Sigmoid colon (tissue), 7 donors: ENCODE results near the gene CCR7. TPM values are rescaled to one million over a fixed set of nuclear protein-coding genes. Genes with fewer than 3 reads are reported as not detected.
"Not testable (repeated sequence)": the region's sequence is repeated elsewhere in the genome, so short reads cannot be mapped to it uniquely, and the experiment has no call there.

Experiments
- DNase-seq: peaks from one replicate; pipeline ENCODE4 v3.0.0-alpha.2; 2019
- H3K27ac ChIP-seq, 4 donors: fragments of 200-600 bp; sonication (generic); one replicate each; pipeline ENCODE4 v1.5.1; 2016 to 2019; ENCODE audit warnings: mild to moderate bottlenecking in 1 of 4
- H3K27me3 ChIP-seq, 3 donors: fragments of 200-600 bp; sonication (generic); one replicate each; pipeline ENCODE4 v1.5.1; 2019; ENCODE audit warnings: mild to moderate bottlenecking in 1 of 3
- H3K36me3 ChIP-seq, 4 donors: fragments of 200-600 bp; sonication (generic); one replicate each; pipeline ENCODE4 v1.5.1; 2016 to 2019
- H3K4me1 ChIP-seq, 4 donors: fragments of 200-600 bp; sonication (generic); one replicate each; pipeline ENCODE4 v1.5.1; 2017 to 2019
- H3K4me3 ChIP-seq, 4 donors: fragments of 200-600 bp; sonication (generic); one replicate each; pipeline ENCODE4 v1.5.1; 2017 to 2019; ENCODE audit warnings: mild to moderate bottlenecking in 2 of 4, moderate library complexity in 1 of 4
- H3K9me3 ChIP-seq, 4 donors: fragments of 200-600 bp in 3 of 4; sonication (generic) in 3 of 4; one replicate each; pipeline versions ENCODE4 v1.5.1 to v1.6.1; 2013 to 2019
- CTCF ChIP-seq, 4 experiments: fragments of 450-650 bp in 3 of 4; fragments of 200-600 bp in 1 of 4; IDR thresholded peaks; one replicate each; pipeline ENCODE4 v1.5.1; 2016 to 2019; ENCODE audit warnings: antibody characterized with exemption in 4 of 4, mild to moderate bottlenecking in 3 of 4, moderate library complexity in 2 of 4
- EP300 ChIP-seq, 4 donors: sonication (generic); formaldehyde crosslinking; IDR thresholded peaks; one replicate each; pipeline ENCODE4 v1.6.1; 2017; ENCODE audit warnings: antibody characterized with exemption in 4 of 4
- POLR2A ChIP-seq, 2 donors: fragments of 450-650 bp; IDR thresholded peaks; one replicate each; pipeline ENCODE4 v1.6.1; 2016; ENCODE audit warnings: antibody characterized with exemption in 2 of 2, mild to moderate bottlenecking in 2 of 2, moderate library complexity in 2 of 2
- POLR2AphosphoS5 ChIP-seq, 4 donors: sonication (generic); formaldehyde crosslinking; IDR thresholded peaks; one replicate each; pipeline ENCODE4 v1.6.1; 2017; ENCODE audit warnings: antibody characterized with exemption in 4 of 4
- WGBS, 2 donors: extraction: QIAGEN DNeasy Blood & Tissue Kit; methylation state at CpG; one replicate each; pipeline ENCODE4 v1.1.7; 2013; 5-methylcytosine and 5-hydroxymethylcytosine counted together
- intact Hi-C: fragments of 100-400 bp; cut with DNase I; formaldehyde crosslinking; loops from one replicate; pipeline ENCODE4 v1.15.1; 2023
- polyA plus RNA-seq, 3 donors: library from polyadenylated mRNA; stranded (reverse); fragments of 200-250 nt; gene quantifications; one replicate each; pipeline ENCODE4 v1.2.3, GENCODE V29; 2013
- total RNA-seq, 4 donors: library from RNA; depleted of rRNA; stranded (reverse); fragments of >200 nt; gene quantifications; one replicate each; pipeline ENCODE4 v1.1.0, GENCODE V29; 2016
- donor health status: healthy with polysubstance abuse.
- donor health status: Bipolar disorder and iron deficiency.
- donor health status: healthy.

The CCR7 gene
- total and polyA plus RNA-seq, 7 donors = 73.5 TPM; not detected in 6

GRCh38 chr17:40577611-40578065, 12.4 kb upstream of the CCR7 start:
- no peaks in the 10 kb centered on the region for H3K9me3 ChIP-seq
- TF ChIP-seq POLR2A (IDR thresholded peaks at IDR 0.05) (no peak), POLR2AphosphoS5 (IDR thresholded peaks at IDR 0.05) (no peak), EP300 (IDR thresholded peaks at IDR 0.05) (no peak), CTCF (IDR thresholded peaks at IDR 0.05) (no peak)
- no peak overlapping the region for H3K27ac ChIP-seq
- no peak overlapping the region for H3K4me3 ChIP-seq
- no peaks in the 10 kb centered on the region for H3K36me3 ChIP-seq
- intact Hi-C loops = no loop called here
- WGBS, 2 donors = 62 to 89% methylated on average over 5 of the region's 5 CpGs
- no peak for DNase-seq
- no peaks in the 10 kb centered on the region for H3K4me1 ChIP-seq
- H3K27me3 ChIP-seq = no peaks in the 10 kb centered on the region

GRCh38 chr17:40576113-40576740, 11.0 kb upstream of the CCR7 start:
- no peaks in the 10 kb centered on the region for H3K27me3 ChIP-seq
- H3K4me1 ChIP-seq = no peaks in the 10 kb centered on the region
- no peaks in the 10 kb centered on the region for H3K36me3 ChIP-seq
- intact Hi-C loops = no loop called here
- 54 to 69% methylated on average over 5 of the region's 5 CpGs for WGBS, 2 donors
- no peaks in the 10 kb centered on the region for H3K9me3 ChIP-seq
- DNase-seq = no peak
- no peak for TF ChIP-seq CTCF (IDR thresholded peaks at IDR 0.05)
- TF ChIP-seq POLR2AphosphoS5 (IDR thresholded peaks at IDR 0.05) = no peak
- H3K27ac ChIP-seq = no peak overlapping the region
- H3K4me3 ChIP-seq = no peak overlapping the region

GRCh38 chr17:40574292-40574691, 9.0 kb upstream of the CCR7 start:
- TF ChIP-seq POLR2AphosphoS5 (IDR thresholded peaks at IDR 0.05) (no peak), CTCF (IDR thresholded peaks at IDR 0.05) (no peak), POLR2A (IDR thresholded peaks at IDR 0.05) (no peak), EP300 (IDR thresholded peaks at IDR 0.05) (no peak)
- no peak overlapping the region for H3K4me3 ChIP-seq
- no peak overlapping the region for H3K27ac ChIP-seq
- no peaks in the 10 kb centered on the region for H3K4me1 ChIP-seq
- no peaks in the 10 kb centered on the region for H3K27me3 ChIP-seq
- H3K36me3 ChIP-seq = no peaks in the 10 kb centered on the region
- no peaks in the 10 kb centered on the region for H3K9me3 ChIP-seq
- no peak for DNase-seq
- intact Hi-C loops = no loop called here

- whole genome bisulfite sequencing, 2 donors = 71 to 78% methylated on average over 3 of the region's 3 CpGs
- H3K4me1 ChIP-seq, H3K4me3 ChIP-seq, H3K9me3 ChIP-seq, H3K36me3 ChIP-seq, intact Hi-C loops, H3K27ac ChIP-seq, H3K27me3 ChIP-seq, DNase-seq: not testable (repeated sequence)
These were observed 7.1 kb upstream of the CCR7 start for GRCh38 chr17:40572245-40572993.

GRCh38 chr17:40568074-40568836, 3.0 kb upstream of the CCR7 start:
- TF ChIP-seq EP300 (IDR thresholded peaks at IDR 0.05) (no peak), CTCF (IDR thresholded peaks at IDR 0.05) (no peak), POLR2AphosphoS5 (IDR thresholded peaks at IDR 0.05) (no peak), POLR2A (IDR thresholded peaks at IDR 0.05) (no peak)
- Histone ChIP-seq H3K4me3 (no peak overlapping the region), H3K27ac (no peak overlapping the region), H3K27me3 (no peaks in the 10 kb centered on the region), H3K9me3 (no peaks in the 10 kb centered on the region), H3K4me1 (no peaks in the 10 kb centered on the region), H3K36me3 (no peaks in the 10 kb centered on the region)
- DNase-seq = no peak
- WGBS, 2 donors = 70 to 84% methylated on average over 7 of the region's 7 CpGs
- intact Hi-C loops = no loop called here
